Measurements from ENCODE around the gene WWTR1. TPM values are rescaled to one million over a fixed set of nuclear protein-coding genes. Genes with fewer than 3 reads are reported as not detected.
A peak's percentile ranks its signal among the peaks of the same experiment; 100 is the strongest.

The WWTR1 gene
- total RNA-seq, 1 donor from 2014 or later, result 15.0 TPM

DNA sequence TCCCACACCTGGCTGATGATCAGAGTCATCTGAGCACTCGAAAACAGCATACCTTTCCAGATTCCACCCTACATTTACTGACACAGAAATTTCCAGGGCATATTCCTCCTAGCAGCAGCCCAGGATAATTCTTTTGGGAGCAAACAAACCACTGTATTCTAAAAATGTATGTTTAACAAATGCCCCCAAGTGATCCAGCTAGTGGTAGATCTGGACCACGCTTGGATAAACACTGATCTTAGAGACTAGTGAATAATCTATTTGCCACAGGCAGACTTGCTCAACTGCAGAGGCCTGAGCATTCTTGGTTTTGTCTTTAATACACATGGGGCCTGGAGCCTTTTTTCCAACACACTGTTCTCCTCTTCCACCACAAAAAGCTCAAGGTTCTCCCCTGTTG, 93.7 kb downstream of the WWTR1 start:
- H3K4me3 Mint-ChIP-seq (ENCODE audit: low read depth), result no peak overlapping the region

GRCh38 chr3:149563114-149563513, 94.7 kb downstream of the WWTR1 start:
- DNase-seq (ENCODE audit: low spot score, unreplicated experiment), result no peak
- Mint-ChIP-seq H3K36me3 (ENCODE audit: insufficient read depth) (no peaks in the 10 kb centered on the region), H3K27ac (no peak overlapping the region), H3K4me1 (ENCODE audit: low read depth) (peaks cover 5% of the 10 kb centered on the region), H3K4me3 (ENCODE audit: low read depth) (no peak overlapping the region), H3K9me3 (ENCODE audit: low read depth) (no peaks in the 10 kb centered on the region), H3K27me3 (no peaks in the 10 kb centered on the region)
- no peak for TF ChIP-seq CTCF (IDR thresholded peaks at IDR 0.05; ENCODE audit: unreplicated experiment)

More for the DNA sequence above, 93.7 kb downstream of the WWTR1 start:
- DNase-seq (ENCODE audit: low spot score, unreplicated experiment), result no peak
- peaks cover 5% of the 10 kb centered on the region for H3K4me1 Mint-ChIP-seq (ENCODE audit: low read depth)
- no peaks in the 10 kb centered on the region for H3K36me3 Mint-ChIP-seq (ENCODE audit: insufficient read depth)
- H3K9me3 Mint-ChIP-seq (ENCODE audit: low read depth), result no peaks in the 10 kb centered on the region
- H3K27ac Mint-ChIP-seq, result peak overlapping the region; percentile 20
- TF ChIP-seq CTCF (IDR thresholded peaks at IDR 0.05; ENCODE audit: unreplicated experiment), result no peak
- H3K27me3 Mint-ChIP-seq, result no peaks in the 10 kb centered on the region

GRCh38 chr3:149560617-149561016, 97.2 kb downstream of the WWTR1 start:
- DNase-seq (ENCODE audit: low spot score, unreplicated experiment), result no peak
- Mint-ChIP-seq H3K36me3 (ENCODE audit: insufficient read depth) (no peaks in the 10 kb centered on the region), H3K27ac (no peak overlapping the region), H3K27me3 (no peaks in the 10 kb centered on the region), H3K9me3 (ENCODE audit: low read depth) (no peaks in the 10 kb centered on the region), H3K4me3 (ENCODE audit: low read depth) (no peak overlapping the region), H3K4me1 (ENCODE audit: low read depth) (peaks cover 9% of the 10 kb centered on the region)
- TF ChIP-seq CTCF (IDR thresholded peaks at IDR 0.05; ENCODE audit: unreplicated experiment), result no peak

DNA sequence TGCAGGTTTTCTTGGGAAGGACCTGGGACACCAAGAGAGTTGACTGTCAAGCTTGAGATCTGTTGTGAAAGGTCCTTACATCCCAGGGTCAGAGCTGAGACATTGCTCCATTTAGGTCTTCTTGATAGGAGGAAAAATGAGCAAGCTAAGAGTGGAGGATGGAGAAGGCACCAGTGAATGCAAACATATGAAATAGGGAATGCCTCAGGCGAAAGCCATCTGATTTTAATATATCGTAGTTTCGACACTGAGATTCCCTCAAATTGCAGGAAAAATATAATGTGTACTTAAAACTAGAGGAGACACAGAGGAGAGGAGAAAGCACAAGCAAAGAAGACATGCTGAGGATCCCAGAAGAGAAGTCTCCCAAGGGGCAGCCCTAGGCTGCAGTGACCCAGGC, 97.8 kb downstream of the WWTR1 start:
- DNase-seq (ENCODE audit: low spot score, unreplicated experiment), result no peak

GRCh38 chr3:149559525-149559924, 98.3 kb downstream of the WWTR1 start:
- no peaks in the 10 kb centered on the region for H3K36me3 Mint-ChIP-seq (ENCODE audit: insufficient read depth)
- H3K9me3 Mint-ChIP-seq (ENCODE audit: low read depth), result no peaks in the 10 kb centered on the region
- DNase-seq (ENCODE audit: low spot score, unreplicated experiment), result no peak
- H3K27ac Mint-ChIP-seq, result no peak overlapping the region
- H3K4me3 Mint-ChIP-seq (ENCODE audit: low read depth), result no peak overlapping the region
- TF ChIP-seq CTCF (IDR thresholded peaks at IDR 0.05; ENCODE audit: unreplicated experiment), result no peak
- no peaks in the 10 kb centered on the region for H3K27me3 Mint-ChIP-seq
- H3K4me1 Mint-ChIP-seq (ENCODE audit: low read depth), result peaks cover 16% of the 10 kb centered on the region

More for the DNA sequence above, 97.8 kb downstream of the WWTR1 start:
- no peak for TF ChIP-seq CTCF (IDR thresholded peaks at IDR 0.05; ENCODE audit: unreplicated experiment)
- Mint-ChIP-seq H3K36me3 (ENCODE audit: insufficient read depth) (no peaks in the 10 kb centered on the region), H3K27ac (no peak overlapping the region), H3K27me3 (no peaks in the 10 kb centered on the region), H3K9me3 (ENCODE audit: low read depth) (no peaks in the 10 kb centered on the region), H3K4me1 (ENCODE audit: low read depth) (peaks cover 12% of the 10 kb centered on the region), H3K4me3 (ENCODE audit: low read depth) (no peak overlapping the region)

Data from progenitor cell of endocrine pancreas (in vitro differentiated cells).